Uterus (tissue), 4 donors: ENCODE data around the gene ITSN1. TPM values are rescaled to one million over a fixed set of nuclear protein-coding genes. Genes with fewer than 3 reads are reported as not detected.

Experiments
- DNase-seq, 2 donors: peaks; one replicate each; pipeline ENCODE4 v3.0.0-alpha.2; 2019 to 2020
- H3K27ac ChIP-seq, 2 donors: fragments of 200-600 bp; sonication (generic); 1 replicate in 1 of 2; 2 replicates in 1 of 2; pipeline ENCODE4 v1.5.1; 2016 to 2018
- H3K27me3 ChIP-seq, 2 donors: fragments of 200-600 bp; sonication (generic); one replicate each; pipeline ENCODE4 v1.5.1; 2018 to 2019; ENCODE audit warnings: control low read depth in 1 of 2
- H3K36me3 ChIP-seq, 2 donors: fragments of 200-600 bp; sonication (generic); one replicate each; pipeline ENCODE4 v1.5.1; 2019; ENCODE audit warnings: control low read depth in 1 of 2
- H3K4me1 ChIP-seq, 2 donors: fragments of 200-600 bp; sonication (generic); one replicate each; pipeline ENCODE4 v1.5.1; 2018 to 2019; ENCODE audit warnings: control low read depth in 1 of 2
- H3K4me3 ChIP-seq, 2 donors: fragments of 200-600 bp; sonication (generic); 1 replicate in 1 of 2; 2 replicates in 1 of 2; pipeline ENCODE4 v1.5.1; 2018 to 2019; ENCODE audit warnings: mild to moderate bottlenecking in 1 of 2
- H3K9me3 ChIP-seq, 2 donors: fragments of 200-600 bp; sonication (generic); one replicate each; pipeline ENCODE4 v1.5.1; 2019; ENCODE audit warnings: control low read depth in 1 of 2
- POLR2A ChIP-seq, 2 donors: fragments of 450-650 bp; IDR thresholded peaks; one replicate each; pipeline ENCODE4 v1.6.1; 2016; ENCODE audit warnings: antibody characterized with exemption in 2 of 2, mild to moderate bottlenecking in 1 of 2, moderate library complexity in 1 of 2
- intact Hi-C: fragments of 100-400 bp; cut with DNase I; formaldehyde crosslinking; loops from one replicate; pipeline ENCODE4 v1.15.1; 2023; ENCODE audit warnings: low total_unique reads
- total RNA-seq, 4 donors: library from RNA; depleted of rRNA in 3 of 4; stranded (reverse); fragments of >200 nt in 3 of 4; gene quantifications; one replicate each; pipeline versions ENCODE4 v1.1.0 to v1.2.4, GENCODE V29; 2014 to 2023
- TF ChIP-seq, protein P1 (sequence below), 4 experiments: fragments of 200-600 bp in 2 of 4; fragments of 450-650 bp in 2 of 4; sonication (generic) in 2 of 4; IDR thresholded peaks; one replicate each; pipeline ENCODE4 v1.5.1; 2016 to 2019; ENCODE audit warnings: antibody characterized with exemption in 4 of 4, mild to moderate bottlenecking in 2 of 4, moderate library complexity in 1 of 4
- donor health status: DM: yes; HTN: yes; CAD: no.

Gene ITSN1
- total RNA-seq, 4 donors from 2014 or later, result 21.8 to 77.4 (median 48.1) TPM

DNA sequence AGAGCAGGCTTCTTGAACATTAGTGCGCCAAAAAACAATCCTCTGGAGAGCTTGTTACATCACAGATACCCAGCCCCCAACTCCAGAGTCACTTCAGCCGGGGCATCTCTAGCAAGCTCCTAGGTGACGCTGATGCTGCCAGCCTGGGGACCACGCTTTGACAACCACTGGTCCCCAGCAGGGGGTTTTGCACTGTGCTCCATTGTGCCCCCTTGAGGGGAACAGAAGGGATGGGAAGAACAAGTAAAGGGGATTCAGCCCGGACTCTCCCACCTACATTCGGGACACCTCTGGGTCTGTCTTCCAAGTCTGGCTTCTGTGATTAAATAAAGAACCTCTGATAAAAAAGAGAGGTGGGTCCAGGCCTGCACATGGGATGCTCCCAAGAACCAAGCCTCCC is 212.9 kb downstream of the ITSN1 start:
- Histone ChIP-seq H3K4me1 (no peaks in the 10 kb centered on the region), H3K27me3 (no peaks in the 10 kb centered on the region), H3K27ac (no peak overlapping the region), H3K36me3 (no peaks in the 10 kb centered on the region), H3K9me3 (no peaks in the 10 kb centered on the region), H3K4me3 (no peak overlapping the region)
- DNase-seq, result no peak
- TF ChIP-seq, protein P1, sequence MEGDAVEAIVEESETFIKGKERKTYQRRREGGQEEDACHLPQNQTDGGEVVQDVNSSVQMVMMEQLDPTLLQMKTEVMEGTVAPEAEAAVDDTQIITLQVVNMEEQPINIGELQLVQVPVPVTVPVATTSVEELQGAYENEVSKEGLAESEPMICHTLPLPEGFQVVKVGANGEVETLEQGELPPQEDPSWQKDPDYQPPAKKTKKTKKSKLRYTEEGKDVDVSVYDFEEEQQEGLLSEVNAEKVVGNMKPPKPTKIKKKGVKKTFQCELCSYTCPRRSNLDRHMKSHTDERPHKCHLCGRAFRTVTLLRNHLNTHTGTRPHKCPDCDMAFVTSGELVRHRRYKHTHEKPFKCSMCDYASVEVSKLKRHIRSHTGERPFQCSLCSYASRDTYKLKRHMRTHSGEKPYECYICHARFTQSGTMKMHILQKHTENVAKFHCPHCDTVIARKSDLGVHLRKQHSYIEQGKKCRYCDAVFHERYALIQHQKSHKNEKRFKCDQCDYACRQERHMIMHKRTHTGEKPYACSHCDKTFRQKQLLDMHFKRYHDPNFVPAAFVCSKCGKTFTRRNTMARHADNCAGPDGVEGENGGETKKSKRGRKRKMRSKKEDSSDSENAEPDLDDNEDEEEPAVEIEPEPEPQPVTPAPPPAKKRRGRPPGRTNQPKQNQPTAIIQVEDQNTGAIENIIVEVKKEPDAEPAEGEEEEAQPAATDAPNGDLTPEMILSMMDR (IDR thresholded peaks at IDR 0.05), result no peak
- no peak for TF ChIP-seq POLR2A (IDR thresholded peaks at IDR 0.05)
- intact Hi-C loops, result no loop called here

DNA sequence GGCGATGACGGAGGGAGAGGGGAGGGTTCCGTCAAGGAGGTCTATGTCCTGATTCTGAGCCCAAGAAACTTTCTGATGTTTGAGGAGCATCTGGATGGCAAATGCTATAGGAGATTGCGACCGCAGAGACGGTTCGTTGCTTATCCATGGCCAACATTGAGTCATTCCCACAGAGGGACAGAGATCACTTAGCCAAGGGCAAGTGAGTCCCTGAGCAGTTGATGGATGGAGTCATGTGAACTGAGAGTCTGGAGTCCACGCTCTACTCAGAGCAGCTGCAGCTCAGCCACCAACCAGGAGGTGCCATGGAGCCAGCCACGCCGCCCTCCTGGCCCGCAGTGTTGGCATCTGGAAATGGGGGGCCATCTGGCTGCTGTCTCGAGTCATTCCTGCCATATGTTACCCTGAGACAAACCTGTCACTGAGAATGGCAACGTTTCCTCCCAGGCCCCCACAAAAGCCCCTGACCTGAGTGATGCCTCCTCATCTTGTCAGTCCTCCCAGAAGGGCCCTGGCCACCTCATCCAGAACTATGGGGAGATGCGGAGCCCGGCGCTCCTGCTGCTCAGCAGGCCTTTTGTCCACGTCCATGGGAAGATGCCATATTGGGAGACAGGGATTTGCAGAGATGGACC is 214.7 kb downstream of the ITSN1 start:
- no peak for DNase-seq
- Histone ChIP-seq H3K36me3 (no peaks in the 10 kb centered on the region), H3K9me3 (no peaks in the 10 kb centered on the region), H3K27ac (no peak overlapping the region), H3K4me3 (no peak overlapping the region), H3K4me1 (no peaks in the 10 kb centered on the region), H3K27me3 (no peaks in the 10 kb centered on the region)
- intact Hi-C loops, result no loop called here
- no peak for TF ChIP-seq POLR2A (IDR thresholded peaks at IDR 0.05)
- TF ChIP-seq, protein P1 (IDR thresholded peaks at IDR 0.05), result no peak

DNA sequence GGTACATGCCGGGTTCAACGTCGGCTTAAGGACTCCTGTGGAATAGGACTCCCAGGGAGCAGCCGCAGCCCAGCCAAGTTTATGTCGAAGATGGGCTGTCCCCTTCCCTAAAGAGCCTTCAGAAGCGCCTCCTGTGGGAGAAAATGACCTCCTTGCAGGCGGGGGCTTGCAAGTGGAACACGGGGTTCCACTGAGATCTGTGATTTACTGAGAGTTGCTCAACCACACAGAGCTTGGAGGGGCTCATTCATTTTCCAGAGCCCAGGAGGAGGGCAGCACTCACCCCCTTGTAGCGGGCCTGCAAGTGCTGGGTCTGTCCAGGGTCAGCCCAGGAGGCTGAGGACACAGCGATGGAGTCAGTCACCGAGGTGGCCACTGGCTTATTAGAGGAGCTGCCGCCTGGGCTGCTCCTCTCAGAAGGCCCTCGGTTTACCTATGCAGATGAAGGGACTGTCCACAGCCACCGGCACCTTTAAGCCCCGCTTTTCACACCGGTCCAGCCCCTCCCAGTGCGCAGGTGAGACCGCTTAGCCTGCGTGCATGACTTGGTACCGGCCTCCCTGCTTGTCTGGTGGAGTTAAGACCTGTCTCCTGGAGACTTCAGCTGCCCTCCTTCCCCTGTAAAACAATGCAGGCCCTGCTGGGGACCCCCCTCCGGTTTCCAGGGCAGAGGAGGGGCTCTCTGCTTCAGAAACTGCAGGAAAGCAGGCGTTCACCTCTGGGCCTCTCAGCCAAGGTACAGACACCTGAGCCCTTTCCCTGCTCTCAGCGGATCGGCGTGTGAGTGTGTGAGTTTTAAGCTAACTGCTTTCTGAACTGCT is 215.8 kb downstream of the ITSN1 start:
- H3K27ac ChIP-seq, result no peak overlapping the region

DNA sequence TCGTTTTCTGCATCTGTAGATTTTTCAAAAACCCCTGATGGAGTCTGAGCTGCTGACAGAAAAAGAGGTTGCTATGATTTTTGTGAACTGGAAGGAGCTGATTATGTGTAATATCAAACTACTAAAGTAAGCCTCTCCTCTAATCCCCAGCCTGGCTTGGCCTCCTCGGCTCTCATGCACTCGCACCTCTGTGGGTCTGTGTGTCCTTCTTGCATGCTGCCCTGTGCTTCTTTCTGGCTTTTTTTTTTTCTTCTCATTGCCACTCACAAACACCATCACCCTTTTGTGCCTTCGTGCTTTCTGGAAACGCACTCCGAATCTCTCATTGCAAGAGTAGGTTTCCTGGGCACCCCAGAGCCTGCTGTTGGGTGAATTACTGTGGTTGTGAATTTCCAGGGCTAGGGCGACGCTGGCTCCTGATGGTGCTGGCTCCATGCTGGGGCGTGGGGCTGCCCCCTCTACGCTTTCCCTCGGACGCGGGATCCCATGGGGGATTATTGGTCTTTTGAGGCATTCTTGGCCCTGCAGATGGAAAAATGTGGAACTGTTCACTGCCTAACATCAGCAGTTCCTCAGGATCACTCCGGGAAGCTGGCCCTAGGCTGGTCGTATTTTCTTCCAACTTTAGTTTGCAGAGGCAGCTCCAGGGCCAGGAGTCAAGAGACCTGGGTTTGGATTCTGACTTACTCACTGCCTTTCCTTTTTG is 216.5 kb downstream of the ITSN1 start:
- Histone ChIP-seq H3K9me3 (no peaks in the 10 kb centered on the region), H3K36me3 (no peaks in the 10 kb centered on the region), H3K4me3 (no peak overlapping the region), H3K27me3 (no peaks in the 10 kb centered on the region), H3K27ac (no peak overlapping the region), H3K4me1 (no peaks in the 10 kb centered on the region)
- TF ChIP-seq POLR2A (IDR thresholded peaks at IDR 0.05), result no peak
- TF ChIP-seq, protein P1 (IDR thresholded peaks at IDR 0.05), result no peak
- DNase-seq, result no peak
- intact Hi-C loops, result no loop called here

More for the DNA sequence above, 215.8 kb downstream of the ITSN1 start:
- intact Hi-C loops, result no loop called here
- no peak overlapping the region for H3K4me3 ChIP-seq
- DNase-seq, result no peak
- H3K4me1 ChIP-seq, result no peaks in the 10 kb centered on the region
- H3K27me3 ChIP-seq, result no peaks in the 10 kb centered on the region
- no peaks in the 10 kb centered on the region for H3K9me3 ChIP-seq
- H3K36me3 ChIP-seq, result no peaks in the 10 kb centered on the region
- TF ChIP-seq, protein P1 (IDR thresholded peaks at IDR 0.05), result no peak
- no peak for TF ChIP-seq POLR2A (IDR thresholded peaks at IDR 0.05)
